ENCODE data around the gene OLFML2A. TPM values are rescaled to one million over a fixed set of nuclear protein-coding genes. Genes with fewer than 3 reads are reported as not detected.

The OLFML2A gene
- total and polyA plus RNA-seq, 2 of the 13 experiments (the other 11 are each of a cell fraction or from before 2014, with no cell fraction given): 0.01 to 0.02 TPM

DNA sequence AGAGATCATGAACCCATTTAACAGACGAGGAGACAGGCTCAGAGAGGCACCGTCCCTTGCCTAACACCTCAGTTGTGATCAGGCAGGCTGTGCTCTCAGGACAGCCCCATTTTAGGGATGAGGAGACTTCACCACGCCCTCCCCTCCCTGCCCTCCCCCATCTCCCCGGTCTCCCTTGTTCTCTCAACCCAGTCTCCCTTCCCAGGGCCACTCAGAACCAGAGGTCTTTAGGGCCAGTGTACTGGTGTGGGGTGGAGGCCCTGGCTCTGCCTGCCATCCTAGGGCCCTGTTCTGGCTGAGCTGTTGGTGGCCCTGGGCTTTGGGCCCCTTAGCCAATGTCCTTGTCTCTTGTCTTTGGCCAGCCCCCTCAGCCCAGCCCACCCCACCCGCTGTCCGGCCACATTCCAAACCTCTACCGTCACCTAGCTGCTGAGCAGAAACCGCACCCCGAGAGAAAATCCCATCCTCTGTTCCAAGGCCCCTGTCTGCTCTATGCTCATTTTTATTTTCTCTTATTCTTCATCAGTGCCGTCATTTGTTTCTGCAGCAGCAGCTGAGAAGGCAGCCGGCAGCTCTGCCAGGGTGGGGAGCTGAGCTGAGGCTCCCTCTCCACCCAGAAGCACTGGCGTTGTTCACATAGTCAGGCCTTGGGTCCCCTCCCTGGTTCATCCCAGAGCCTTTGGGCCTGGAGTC, 33.9 kb downstream of the OLFML2A start (continued):
- peak; percentile 15; the same call in 1 of the 2 replicates for TF ChIP-seq ZNF687 (CRISPR knock-in tag; IDR thresholded peaks at IDR 0.05)
- TF ChIP-seq, protein P1, sequence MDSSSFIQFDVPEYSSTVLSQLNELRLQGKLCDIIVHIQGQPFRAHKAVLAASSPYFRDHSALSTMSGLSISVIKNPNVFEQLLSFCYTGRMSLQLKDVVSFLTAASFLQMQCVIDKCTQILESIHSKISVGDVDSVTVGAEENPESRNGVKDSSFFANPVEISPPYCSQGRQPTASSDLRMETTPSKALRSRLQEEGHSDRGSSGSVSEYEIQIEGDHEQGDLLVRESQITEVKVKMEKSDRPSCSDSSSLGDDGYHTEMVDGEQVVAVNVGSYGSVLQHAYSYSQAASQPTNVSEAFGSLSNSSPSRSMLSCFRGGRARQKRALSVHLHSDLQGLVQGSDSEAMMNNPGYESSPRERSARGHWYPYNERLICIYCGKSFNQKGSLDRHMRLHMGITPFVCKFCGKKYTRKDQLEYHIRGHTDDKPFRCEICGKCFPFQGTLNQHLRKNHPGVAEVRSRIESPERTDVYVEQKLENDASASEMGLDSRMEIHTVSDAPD (CRISPR knock-in tag; IDR thresholded peaks at IDR 0.05): no peak
- no peak for TF ChIP-seq MEIS2 (CRISPR knock-in tag; IDR thresholded peaks at IDR 0.05)
- TF ChIP-seq ELF4 (CRISPR knock-in tag; IDR thresholded peaks at IDR 0.05; ENCODE audit: borderline replicate concordance): no peak
- TF ChIP-seq HNRNPL (IDR thresholded peaks at IDR 0.05; ENCODE audit: low read depth, low read length): no peak
- no peak for TF ChIP-seq ZNF564 (CRISPR knock-in tag; IDR thresholded peaks at IDR 0.05)

Measured in HepG2 (cell line).